ENCODE data around the gene MYO1B. TPM values are rescaled to one million over a fixed set of nuclear protein-coding genes. Genes with fewer than 3 reads are reported as not detected.

Gene MYO1B
- total and polyA plus RNA-seq, 4 donors = 46.0 to 286 (median 88.1) TPM

- WGBS, 2 donors = 97% methylated on average over 2 of the region's 2 CpGs
- Histone ChIP-seq H3K4me3 (no peak overlapping the region), H3K36me3 (ENCODE audit: control insufficient read depth in 4 of 4, insufficient read depth in 4 of 4, low read length in 4 of 4) (peaks cover 0 to 39% (median 12%) of the 10 kb centered on the region in 4 donors), H3K27ac (ENCODE audit: low read depth in 1 of 2, low read length in 1 of 2) (no peak overlapping the region), H3K4me1 (ENCODE audit: control insufficient read depth in 5 of 5, insufficient read depth in 5 of 5, low read length in 5 of 5) (peaks cover 0 to 10% (median 2%) of the 10 kb centered on the region in 5 donors), H3K9ac (ENCODE audit: insufficient read depth in 1 of 2, low read length in 2 of 2) (no peak overlapping the region), H3K27me3 (ENCODE audit: control insufficient read depth in 3 of 3, insufficient read depth in 3 of 3, low read length in 2 of 3) (no peaks in the 10 kb centered on the region), H3K9me3 (ENCODE audit: control insufficient read depth in 4 of 4, insufficient read depth in 3 of 4, low read length in 3 of 4) (no peaks in the 10 kb centered on the region)
- TF ChIP-seq CTCF (IDR thresholded peaks at IDR 0.05; ENCODE audit: control extremely low read depth, extremely low read depth) = no peak
- DNase-seq (no peak), ATAC-seq (ENCODE audit: insufficient read depth, low FRiP score) (no peak)
Measured at GRCh38 chr2:191365089-191365488, 119.9 kb downstream of the MYO1B start.

GRCh38 chr2:191366199-191366598 lies 121.0 kb downstream of the MYO1B start:
- WGBS, 2 donors = 56 to 68% methylated on average over 1 of the region's 1 CpG
- peaks cover 0 to 40% (median 11%) of the 10 kb centered on the region in 4 donors for H3K36me3 ChIP-seq (ENCODE audit: control insufficient read depth in 4 of 4, insufficient read depth in 4 of 4, low read length in 4 of 4)
- H3K4me3 ChIP-seq = no peak overlapping the region
- H3K9ac ChIP-seq (ENCODE audit: insufficient read depth in 1 of 2, low read length in 2 of 2) = no peak overlapping the region
- no peak overlapping the region for H3K27ac ChIP-seq (ENCODE audit: low read depth in 1 of 2, low read length in 1 of 2)
- no peak for DNase-seq
- peaks cover 0 to 10% (median 0%) of the 10 kb centered on the region in 5 donors for H3K4me1 ChIP-seq (ENCODE audit: control insufficient read depth in 5 of 5, insufficient read depth in 5 of 5, low read length in 5 of 5)
- H3K9me3 ChIP-seq (ENCODE audit: control insufficient read depth in 4 of 4, insufficient read depth in 3 of 4, low read length in 3 of 4) = no peaks in the 10 kb centered on the region
- no peak for ATAC-seq (ENCODE audit: insufficient read depth, low FRiP score)
- TF ChIP-seq CTCF (IDR thresholded peaks at IDR 0.05; ENCODE audit: control extremely low read depth, extremely low read depth) = no peak
- no peaks in the 10 kb centered on the region for H3K27me3 ChIP-seq (ENCODE audit: control insufficient read depth in 3 of 3, insufficient read depth in 3 of 3, low read length in 2 of 3)

- Histone ChIP-seq H3K27ac (ENCODE audit: low read depth in 1 of 2, low read length in 1 of 2) (no peak overlapping the region), H3K36me3 (ENCODE audit: control insufficient read depth in 4 of 4, insufficient read depth in 4 of 4, low read length in 4 of 4) (peaks cover 0 to 37% (median 14%) of the 10 kb centered on the region in 4 donors), H3K4me3 (no peak overlapping the region), H3K4me1 (ENCODE audit: control insufficient read depth in 5 of 5, insufficient read depth in 5 of 5, low read length in 5 of 5) (peaks cover 0 to 4% (median 0%) of the 10 kb centered on the region in 5 donors), H3K9ac (ENCODE audit: insufficient read depth in 1 of 2, low read length in 2 of 2) (no peak overlapping the region), H3K27me3 (ENCODE audit: control insufficient read depth in 3 of 3, insufficient read depth in 3 of 3, low read length in 2 of 3) (no peaks in the 10 kb centered on the region), H3K9me3 (ENCODE audit: control insufficient read depth in 4 of 4, insufficient read depth in 3 of 4, low read length in 3 of 4) (no peaks in the 10 kb centered on the region)
- DNase-seq = no peak
- WGBS, 2 donors = 87 to 89% methylated on average over 3 of the region's 3 CpGs
- ATAC-seq (ENCODE audit: insufficient read depth, low FRiP score) = no peak
- no peak for TF ChIP-seq CTCF (IDR thresholded peaks at IDR 0.05; ENCODE audit: control extremely low read depth, extremely low read depth)
Measured at GRCh38 chr2:191369034-191369433, 123.8 kb downstream of the MYO1B start.

- Histone ChIP-seq H3K27ac (ENCODE audit: low read depth in 1 of 2, low read length in 1 of 2) (no peak overlapping the region), H3K9me3 (ENCODE audit: control insufficient read depth in 4 of 4, insufficient read depth in 3 of 4, low read length in 3 of 4) (no peaks in the 10 kb centered on the region), H3K4me3 (no peak overlapping the region), H3K4me1 (ENCODE audit: control insufficient read depth in 5 of 5, insufficient read depth in 5 of 5, low read length in 5 of 5) (peaks cover 0 to 14% (median 3%) of the 10 kb centered on the region in 5 donors), H3K9ac (ENCODE audit: insufficient read depth in 1 of 2, low read length in 2 of 2) (no peak overlapping the region), H3K36me3 (ENCODE audit: control insufficient read depth in 4 of 4, insufficient read depth in 4 of 4, low read length in 4 of 4) (peaks cover 0 to 17% (median 8%) of the 10 kb centered on the region in 4 donors), H3K27me3 (ENCODE audit: control insufficient read depth in 3 of 3, insufficient read depth in 3 of 3, low read length in 2 of 3) (no peaks in the 10 kb centered on the region)
- ATAC-seq (ENCODE audit: insufficient read depth, low FRiP score) = no peak
- DNase-seq = no peak
- TF ChIP-seq CTCF (IDR thresholded peaks at IDR 0.05; ENCODE audit: control extremely low read depth, extremely low read depth) = no peak
- 90 to 92% methylated on average over 4 of the region's 4 CpGs for WGBS, 2 donors
Measured at GRCh38 chr2:191374366-191374765, 129.2 kb downstream of the MYO1B start.
